NB4 (cell line): Measurements from ENCODE around the gene CABLES2.

Experiments
- DNase-seq: peaks from one replicate; pipeline ENCODE4 v3.0.0; 2010; ENCODE audit warnings: low read depth
- H3K4me3 ChIP-seq: one replicate; pipeline ENCODE4 v1.5.1; 2011; ENCODE audit warnings: mild to moderate bottlenecking, low read depth, low read length, moderate library complexity
- MYC ChIP-seq: IDR thresholded peaks from 2 replicates; pipeline ENCODE4 v1.6.1; 2011; ENCODE audit warnings: low read depth, low read length
- POLR2A ChIP-seq: IDR thresholded peaks from 2 replicates; pipeline ENCODE4 v1.6.1; 2011; ENCODE audit warnings: mild to moderate bottlenecking; ENCODE audit not compliant: insufficient read length; ENCODE audit errors: extremely low read depth
- TF ChIP-seq, protein P1 (sequence below): IDR thresholded peaks from one replicate; pipeline ENCODE4 v1.5.1; 2012; ENCODE audit warnings: low read depth, low read length
- TF ChIP-seq, protein P2 (sequence below): IDR thresholded peaks from 2 replicates; pipeline ENCODE4 v1.6.1; 2011; ENCODE audit warnings: low read depth, low read length

CABLES2 gene

DNA sequence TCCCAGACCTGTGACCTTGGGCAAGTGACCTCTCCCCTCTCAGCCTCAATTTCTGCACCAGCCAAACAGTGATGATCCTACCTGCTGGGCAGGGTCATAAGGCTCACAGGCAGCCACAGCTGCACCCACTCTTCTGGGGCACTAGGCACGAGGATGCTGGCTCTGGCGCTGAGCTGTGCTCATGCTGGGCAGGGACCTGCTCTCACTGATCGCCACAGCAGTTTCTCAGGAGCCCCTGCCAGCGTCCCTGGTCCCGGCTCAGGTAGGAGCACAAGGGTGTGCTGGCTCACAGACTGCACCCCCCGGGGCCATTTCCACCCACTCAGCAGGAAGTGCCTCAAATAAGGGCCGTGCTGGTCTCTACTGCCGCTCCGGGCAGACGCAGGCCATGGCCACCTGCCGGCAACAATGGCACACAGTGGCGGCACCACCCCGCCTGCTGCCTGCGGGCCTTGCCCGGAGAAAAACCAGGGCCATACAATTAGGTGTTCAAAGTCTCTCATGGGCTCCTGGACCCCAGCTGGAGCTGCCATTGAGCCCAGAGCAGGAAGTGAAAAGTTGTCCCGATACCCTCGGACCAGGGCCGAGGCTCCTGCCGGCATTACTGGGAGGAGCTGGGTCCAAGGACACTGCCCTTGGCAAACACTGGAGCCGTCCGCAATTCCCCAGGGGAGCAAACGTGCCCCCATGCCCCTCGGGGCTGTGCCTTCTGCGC lies 4.6 kb upstream of the CABLES2 start:
- no peak overlapping the region for H3K4me3 ChIP-seq
- DNase-seq, result no peak
- TF ChIP-seq POLR2A, result no peak
- TF ChIP-seq MYC, result no peak
- TF ChIP-seq, protein P1, sequence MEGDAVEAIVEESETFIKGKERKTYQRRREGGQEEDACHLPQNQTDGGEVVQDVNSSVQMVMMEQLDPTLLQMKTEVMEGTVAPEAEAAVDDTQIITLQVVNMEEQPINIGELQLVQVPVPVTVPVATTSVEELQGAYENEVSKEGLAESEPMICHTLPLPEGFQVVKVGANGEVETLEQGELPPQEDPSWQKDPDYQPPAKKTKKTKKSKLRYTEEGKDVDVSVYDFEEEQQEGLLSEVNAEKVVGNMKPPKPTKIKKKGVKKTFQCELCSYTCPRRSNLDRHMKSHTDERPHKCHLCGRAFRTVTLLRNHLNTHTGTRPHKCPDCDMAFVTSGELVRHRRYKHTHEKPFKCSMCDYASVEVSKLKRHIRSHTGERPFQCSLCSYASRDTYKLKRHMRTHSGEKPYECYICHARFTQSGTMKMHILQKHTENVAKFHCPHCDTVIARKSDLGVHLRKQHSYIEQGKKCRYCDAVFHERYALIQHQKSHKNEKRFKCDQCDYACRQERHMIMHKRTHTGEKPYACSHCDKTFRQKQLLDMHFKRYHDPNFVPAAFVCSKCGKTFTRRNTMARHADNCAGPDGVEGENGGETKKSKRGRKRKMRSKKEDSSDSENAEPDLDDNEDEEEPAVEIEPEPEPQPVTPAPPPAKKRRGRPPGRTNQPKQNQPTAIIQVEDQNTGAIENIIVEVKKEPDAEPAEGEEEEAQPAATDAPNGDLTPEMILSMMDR, result no peak
- TF ChIP-seq, protein P2, sequence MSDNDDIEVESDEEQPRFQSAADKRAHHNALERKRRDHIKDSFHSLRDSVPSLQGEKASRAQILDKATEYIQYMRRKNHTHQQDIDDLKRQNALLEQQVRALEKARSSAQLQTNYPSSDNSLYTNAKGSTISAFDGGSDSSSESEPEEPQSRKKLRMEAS, result no peak

DNA sequence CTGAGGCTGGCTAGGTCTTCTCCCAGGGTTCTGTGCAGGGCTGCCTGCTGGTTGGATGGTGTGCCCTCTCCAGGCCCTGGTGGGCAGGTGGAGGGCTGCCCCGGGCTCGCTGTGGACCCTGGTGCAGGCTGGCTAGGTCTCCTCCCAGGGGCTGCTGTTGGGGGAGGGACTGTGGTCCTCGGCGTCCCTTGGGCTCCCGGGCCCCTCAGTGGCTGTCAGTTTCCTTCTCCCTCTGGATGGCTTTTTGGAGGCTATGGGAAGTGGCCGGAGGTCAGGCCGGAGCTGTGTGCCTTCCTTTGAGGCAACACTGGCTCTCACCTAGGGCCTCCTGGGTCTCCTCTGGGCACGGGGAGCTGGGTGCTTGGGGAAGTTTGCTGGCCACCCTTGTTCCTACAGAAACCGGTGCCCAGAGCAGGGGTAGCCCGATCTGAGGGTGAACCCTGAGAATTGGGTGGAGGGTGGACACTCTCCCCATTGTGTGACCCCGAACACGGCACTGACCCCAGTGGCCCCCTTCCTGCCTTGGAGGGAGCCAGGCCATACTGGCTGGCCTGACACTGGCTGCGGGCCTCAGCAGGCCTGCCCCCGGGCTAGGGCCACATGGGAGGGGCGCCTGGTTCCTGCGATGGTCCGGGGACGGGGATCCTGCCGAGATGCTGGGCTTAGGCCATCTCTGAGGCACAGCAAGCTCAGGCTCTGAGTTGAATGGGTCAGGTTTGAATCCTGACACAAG lies 3.8 kb upstream of the CABLES2 start:
- TF ChIP-seq MYC, result no peak
- TF ChIP-seq, protein P2, result no peak
- no peak for TF ChIP-seq POLR2A
- TF ChIP-seq, protein P1, result no peak
- no peak for DNase-seq
- no peak overlapping the region for H3K4me3 ChIP-seq

DNA sequence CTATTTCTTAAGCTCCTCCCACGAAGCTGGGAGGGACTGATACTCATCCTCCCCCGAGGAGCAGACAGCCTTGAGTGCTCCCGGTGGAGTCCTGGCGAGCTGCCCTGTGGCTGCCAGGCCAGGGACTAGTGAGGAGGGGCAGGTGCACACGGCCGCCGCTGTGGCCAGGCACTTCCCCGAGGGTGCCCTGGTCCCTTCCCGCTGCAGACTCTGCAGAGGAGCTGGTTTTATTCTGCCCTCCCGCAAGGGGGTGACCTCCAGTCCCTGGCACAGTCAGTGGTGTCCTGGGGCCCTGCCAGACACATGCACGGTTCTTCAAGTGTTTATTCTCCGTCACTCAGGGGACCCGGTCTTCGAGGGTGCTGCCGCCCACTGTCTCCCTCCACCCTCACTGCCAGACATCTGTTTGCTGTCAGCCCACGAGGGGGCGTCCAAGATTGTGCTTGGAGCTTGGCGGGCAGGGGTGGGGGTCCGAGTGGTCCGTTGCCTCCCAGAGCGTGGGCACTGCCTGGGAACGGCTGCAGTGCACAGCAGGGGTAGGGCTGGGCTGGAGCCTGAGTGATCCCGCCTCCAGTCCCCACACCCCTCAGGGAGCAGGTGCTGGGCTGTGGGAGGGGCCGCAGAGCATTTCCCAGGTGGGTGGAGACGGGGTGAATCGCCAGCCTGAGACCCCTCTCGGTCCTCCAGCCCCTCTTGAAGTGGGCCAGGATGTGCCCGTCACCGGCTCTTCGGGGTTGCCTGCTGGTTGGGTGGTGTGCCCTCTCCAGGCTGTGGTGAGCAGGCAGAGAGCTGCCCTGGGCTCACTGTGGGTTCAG lies 3.1 kb upstream of the CABLES2 start:
- peak; percentile 60 for DNase-seq
- no peak overlapping the region for H3K4me3 ChIP-seq
- TF ChIP-seq, protein P1, result peak; percentile 48
- no peak for TF ChIP-seq MYC

DNA sequence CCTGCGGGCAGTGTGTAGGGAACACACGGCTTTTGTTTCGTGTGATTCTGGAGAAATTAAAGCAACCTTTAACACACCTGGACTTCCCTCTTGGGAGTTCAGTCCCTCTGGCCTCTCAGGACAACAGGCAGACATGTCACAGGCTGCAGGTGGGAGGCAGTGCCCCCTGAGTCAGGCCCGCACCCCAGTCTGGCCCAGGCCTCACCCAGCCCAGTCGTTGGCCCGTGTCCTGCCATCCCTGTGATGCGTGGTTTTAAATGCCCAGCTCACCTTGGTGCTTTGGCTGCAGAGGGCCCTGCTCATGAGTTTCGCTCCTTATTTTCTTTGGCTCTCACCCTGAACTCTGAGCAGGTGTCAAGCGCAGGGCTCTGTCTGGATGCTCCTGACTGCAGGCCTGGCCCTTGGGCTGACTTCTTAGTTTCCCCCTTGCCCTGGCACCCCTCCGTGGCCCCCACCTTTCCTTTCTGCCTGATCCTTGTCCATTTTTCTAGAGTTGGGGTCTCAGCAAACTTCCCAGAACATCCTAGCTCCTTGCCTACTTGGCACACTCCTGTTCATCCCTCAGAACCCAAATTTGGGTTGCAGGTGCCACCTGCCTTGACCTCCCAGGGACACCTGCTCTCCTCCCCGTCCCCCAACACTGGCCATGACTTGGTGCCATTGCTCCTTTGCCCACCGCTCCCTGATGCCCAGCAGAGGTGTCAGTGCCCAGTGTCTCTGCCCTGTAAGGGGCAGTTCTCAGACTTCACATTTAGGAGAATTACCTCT lies 2.2 kb upstream of the CABLES2 start:
- no peak overlapping the region for H3K4me3 ChIP-seq
- DNase-seq, result no peak
- no peak for TF ChIP-seq MYC
- TF ChIP-seq, protein P2, result no peak
- TF ChIP-seq, protein P1, result no peak
- TF ChIP-seq POLR2A, result no peak

DNA sequence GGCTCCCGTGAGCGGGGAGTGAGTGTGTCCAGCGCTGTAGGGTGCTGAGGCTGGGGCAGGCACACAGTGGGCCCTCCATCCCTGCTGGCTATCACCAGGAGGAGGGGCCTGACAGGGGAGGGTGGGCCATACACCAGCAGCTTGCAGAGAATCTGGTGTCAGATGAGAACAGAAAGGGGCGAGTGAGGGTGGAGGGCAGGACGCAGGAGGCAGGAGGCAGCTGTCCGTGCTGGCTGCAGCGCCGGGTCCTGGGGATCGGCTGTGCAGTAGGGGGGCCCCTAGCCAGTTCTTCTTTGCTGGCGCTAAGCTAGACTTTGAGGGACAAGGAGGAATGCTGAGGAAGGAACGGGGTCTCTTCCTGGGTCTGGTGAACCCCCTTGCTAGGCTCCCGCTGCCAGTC lies 1.6 kb upstream of the CABLES2 start:
- TF ChIP-seq, protein P2, result no peak
- TF ChIP-seq MYC (no peak), POLR2A (no peak)
- TF ChIP-seq, protein P1, result no peak
- H3K4me3 ChIP-seq, result no peak overlapping the region
- no peak for DNase-seq
